GM23338 (cell line): ENCODE data around the gene PRKCQ. TPM values are rescaled to one million over a fixed set of nuclear protein-coding genes. Genes with fewer than 3 reads are reported as not detected.

Experiments
- ATAC-seq: fragments of 200-7000 bp; cut with Tn5 transposase; 3 replicates; pipeline ENCODE4 v1.9.1; 2020
- DNase-seq: peaks from one replicate; pipeline ENCODE4 v3.0.0-alpha.2; 2015; ENCODE audit warnings: low spot score
- H2AFZ ChIP-seq: fragments of 200-600 bp; sonication (generic); 2 replicates; pipeline ENCODE4 v1.8.0; 2016; ENCODE audit warnings: antibody characterized with exemption, mild to moderate bottlenecking, moderate library complexity
- H3F3A ChIP-seq: fragments of 200-600 bp; sonication (generic); replicated peaks from 2 replicates; pipeline ENCODE4 v1.8.0; 2017; ENCODE audit warnings: antibody characterized with exemption, mixed run types, low read depth
- H3K27ac ChIP-seq: fragments of 200-600 bp; sonication (generic); 2 replicates; pipeline ENCODE4 v1.6.1; 2016; ENCODE audit warnings: low read depth
- H3K27me3 ChIP-seq: fragments of 200-600 bp; sonication (generic); 2 replicates; pipeline ENCODE4 v1.8.0; 2016; ENCODE audit warnings: mild to moderate bottlenecking, mixed run types, moderate library complexity; ENCODE audit not compliant: insufficient read depth
- H3K36me3 ChIP-seq: fragments of 200-600 bp; sonication (generic); 2 replicates; pipeline ENCODE4 v1.8.0; 2016; ENCODE audit warnings: mild to moderate bottlenecking; ENCODE audit not compliant: insufficient read depth
- H3K4me1 ChIP-seq: fragments of 200-600 bp; sonication (generic); 2 replicates; pipeline ENCODE4 v1.8.0; 2016; ENCODE audit warnings: mild to moderate bottlenecking, moderate library complexity; ENCODE audit not compliant: insufficient read depth
- H3K4me2 ChIP-seq: fragments of 200-600 bp; sonication (generic); 2 replicates; pipeline ENCODE4 v1.7.1; 2017; ENCODE audit warnings: mixed run types
- H3K4me3 ChIP-seq: fragments of 200-600 bp; sonication (generic); 2 replicates; pipeline ENCODE4 v1.6.1; 2016; ENCODE audit warnings: mixed run types
- H3K79me2 ChIP-seq: fragments of 200-600 bp; sonication (generic); replicated peaks from 2 replicates; pipeline ENCODE4 v1.8.0; 2017; ENCODE audit warnings: mild to moderate bottlenecking; ENCODE audit not compliant: insufficient read depth
- H3K9me2 ChIP-seq: fragments of 200-600 bp; sonication (generic); 2 replicates; pipeline ENCODE4 v1.8.0; 2017; ENCODE audit not compliant: insufficient read depth
- H4K20me1 ChIP-seq: fragments of 200-600 bp; sonication (generic); replicated peaks from 2 replicates; pipeline ENCODE4 v1.8.0; 2017; ENCODE audit warnings: mild to moderate bottlenecking; ENCODE audit not compliant: insufficient read depth
- H3K27ac Mint-ChIP-seq: 2 replicates; pipeline ENCODE4 v1.8.0; 2020; ENCODE audit warnings: inconsistent platforms, mild to moderate bottlenecking, moderate library complexity, mixed read lengths
- H3K27me3 Mint-ChIP-seq: 3 replicates; pipeline ENCODE4 v1.8.0; 2022; ENCODE audit warnings: low read depth, mild to moderate bottlenecking, moderate library complexity, mixed read lengths, inconsistent platforms; ENCODE audit not compliant: insufficient read depth, poor library complexity
- H3K36me3 Mint-ChIP-seq: 3 replicates; pipeline ENCODE4 v1.8.0; 2021; ENCODE audit warnings: low read depth, mild to moderate bottlenecking, inconsistent platforms, moderate library complexity, mixed read lengths
- H3K4me1 Mint-ChIP-seq: 3 replicates; pipeline ENCODE4 v1.8.0; 2020; ENCODE audit warnings: mild to moderate bottlenecking, inconsistent platforms, mixed read lengths
- H3K4me3 Mint-ChIP-seq: 3 replicates; pipeline ENCODE4 v1.8.0; 2021; ENCODE audit warnings: moderate library complexity, mild to moderate bottlenecking, inconsistent platforms, mixed read lengths
- H3K9me3 Mint-ChIP-seq: 3 replicates; pipeline ENCODE4 v1.8.0; 2020; ENCODE audit warnings: moderate library complexity, mild to moderate bottlenecking, inconsistent platforms, mixed read lengths
- CREB1 ChIP-seq: fragments of 250-450 bp; sonication (Bioruptor Pico); IDR thresholded peaks from 2 replicates; pipeline ENCODE4 v1.5.0; 2020; ENCODE audit warnings: low read depth, mild to moderate bottlenecking, moderate library complexity
- CTCF ChIP-seq, 2 experiments: fragments of 200-600 bp in 1 of 2; sonication (generic) in 1 of 2; conservative IDR thresholded peaks; 2 replicates each; pipeline versions ENCODE4 v1.5.1 to v1.6.1; 2016 to 2017; ENCODE audit warnings: antibody characterized with exemption in 2 of 2, low read depth in 2 of 2, mild to moderate bottlenecking in 2 of 2, moderate library complexity in 1 of 2
- ETS1 ChIP-seq: IDR thresholded peaks from 2 replicates; pipeline ENCODE4 v1.6.1; 2016; ENCODE audit warnings: antibody characterized with exemption
- EZH2 ChIP-seq: fragments of 200-600 bp; sonication (generic); IDR thresholded peaks from one replicate; pipeline ENCODE4 v1.8.0; 2017; ENCODE audit warnings: antibody characterized with exemption, mild to moderate bottlenecking, low read depth; ENCODE audit not compliant: unreplicated experiment
- EZH2phosphoT487 ChIP-seq: fragments of 200-600 bp; sonication (generic); IDR thresholded peaks from one replicate; pipeline ENCODE4 v1.8.1; 2018; ENCODE audit warnings: antibody characterized with exemption; ENCODE audit not compliant: unreplicated experiment
- JUNB ChIP-seq: IDR thresholded peaks from one replicate; pipeline ENCODE4 v1.6.1; 2016; ENCODE audit warnings: antibody characterized with exemption; ENCODE audit not compliant: unreplicated experiment
- NANOG ChIP-seq: IDR thresholded peaks from 2 replicates; pipeline ENCODE4 v1.6.1; 2016; ENCODE audit warnings: antibody characterized with exemption, borderline replicate concordance
- POLR2AphosphoS5 ChIP-seq: IDR thresholded peaks from 2 replicates; pipeline ENCODE4 v1.6.1; 2016; ENCODE audit warnings: antibody characterized with exemption, low read depth
- STAT1 ChIP-seq: IDR thresholded peaks from one replicate; pipeline ENCODE4 v1.6.1; 2016; ENCODE audit warnings: antibody characterized with exemption; ENCODE audit not compliant: unreplicated experiment
- ZNF114 ChIP-seq: fragments of 250-450 bp; sonication (Bioruptor Pico); IDR thresholded peaks from 2 replicates; pipeline ENCODE4 v1.5.0; 2020; ENCODE audit warnings: mild to moderate bottlenecking, moderate library complexity
- ZNF331 ChIP-seq: fragments of 250-450 bp; sonication (Bioruptor Pico); IDR thresholded peaks from 2 replicates; pipeline ENCODE4 v1.5.0; 2020; ENCODE audit warnings: low read depth, mild to moderate bottlenecking, moderate library complexity
- polyA plus RNA-seq: library from polyadenylated mRNA; unstranded; fragments of >200 nt; fragmentation: Nextera tagmentation; extraction: Ambion mirVana; gene quantifications from 2 replicates; pipeline ENCODE4 v1.2.1, GENCODE V29; 2016
- total RNA-seq: library from RNA; depleted of rRNA; stranded (reverse); fragments of >200 nt; shearing (Covaris generic); gene quantifications from 2 replicates; pipeline ENCODE4 v1.2.3, GENCODE V29; 2014
- TF ChIP-seq, protein P1 (sequence below): IDR thresholded peaks from one replicate; pipeline ENCODE4 v1.6.1; 2018; ENCODE audit warnings: antibody characterized with exemption; ENCODE audit not compliant: unreplicated experiment
- TF ChIP-seq, protein P2 (sequence below): fragments of 250-450 bp; sonication (Bioruptor Pico); IDR thresholded peaks from 2 replicates; pipeline ENCODE4 v1.5.0; 2020; ENCODE audit warnings: mild to moderate bottlenecking, moderate library complexity

PRKCQ gene
- total and polyA plus RNA-seq, 2 experiments from 2014 or later: 12.6 to 28.5 TPM

DNA sequence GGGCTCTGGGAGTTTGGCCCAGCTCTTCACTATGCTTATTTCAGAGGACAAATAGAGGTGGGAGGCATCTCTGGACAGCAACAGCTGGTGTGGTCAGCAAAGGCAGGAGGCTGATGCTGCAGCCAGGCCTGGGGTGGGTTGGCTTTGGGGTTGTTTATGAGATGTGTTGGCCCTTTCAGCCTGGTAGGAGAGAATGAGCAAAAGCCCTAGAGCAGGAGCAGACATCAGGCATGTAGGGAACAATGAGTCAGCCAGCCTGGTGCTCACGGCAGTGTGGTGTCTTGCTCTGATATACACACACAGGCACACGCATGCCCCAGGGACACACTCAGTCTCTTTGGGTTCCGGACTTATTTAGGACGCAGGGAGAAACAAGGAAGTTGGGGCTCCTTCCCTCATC lies 157.1 kb downstream of the PRKCQ start:
- H4K20me1 ChIP-seq: no peaks in the 10 kb centered on the region
- no peak overlapping the region for H3K27ac ChIP-seq
- H3K79me2 ChIP-seq: no peaks in the 10 kb centered on the region
- Mint-ChIP-seq H3K9me3 (no peaks in the 10 kb centered on the region; the same call in 2 of the 3 replicates), H3K4me3 (no peak overlapping the region), H3K4me1 (peaks cover 2% of the 10 kb centered on the region; the same call in 1 of the 3 replicates), H3K27ac (no peak overlapping the region), H3K36me3 (peaks cover 9% of the 10 kb centered on the region; the same call in 1 of the 3 replicates), H3K27me3 (no peaks in the 10 kb centered on the region)
- DNase-seq (no peak), ATAC-seq (no peak)
- H3K4me2 ChIP-seq: no peak overlapping the region
- H3K36me3 ChIP-seq: no peaks in the 10 kb centered on the region
- H3K27me3 ChIP-seq: no peaks in the 10 kb centered on the region
- H2AFZ ChIP-seq: no peak overlapping the region
- peaks cover 7% of the 10 kb centered on the region for H3K9me2 ChIP-seq
- no peak overlapping the region for H3K4me3 ChIP-seq
- TF ChIP-seq CTCF (conservative IDR thresholded peaks at IDR 0.05; ENCODE audit: low read depth in 2 of 2): no peak
- no peak for TF ChIP-seq STAT1
- TF ChIP-seq ETS1: no peak
- no peak for TF ChIP-seq CREB1
- no peak for TF ChIP-seq ZNF331 (CRISPR knock-in tag)
- TF ChIP-seq NANOG: no peak
- no peak for TF ChIP-seq JUNB
- no peak for TF ChIP-seq EZH2
- no peak for TF ChIP-seq ZNF114 (CRISPR knock-in tag)
- TF ChIP-seq, protein P1, sequence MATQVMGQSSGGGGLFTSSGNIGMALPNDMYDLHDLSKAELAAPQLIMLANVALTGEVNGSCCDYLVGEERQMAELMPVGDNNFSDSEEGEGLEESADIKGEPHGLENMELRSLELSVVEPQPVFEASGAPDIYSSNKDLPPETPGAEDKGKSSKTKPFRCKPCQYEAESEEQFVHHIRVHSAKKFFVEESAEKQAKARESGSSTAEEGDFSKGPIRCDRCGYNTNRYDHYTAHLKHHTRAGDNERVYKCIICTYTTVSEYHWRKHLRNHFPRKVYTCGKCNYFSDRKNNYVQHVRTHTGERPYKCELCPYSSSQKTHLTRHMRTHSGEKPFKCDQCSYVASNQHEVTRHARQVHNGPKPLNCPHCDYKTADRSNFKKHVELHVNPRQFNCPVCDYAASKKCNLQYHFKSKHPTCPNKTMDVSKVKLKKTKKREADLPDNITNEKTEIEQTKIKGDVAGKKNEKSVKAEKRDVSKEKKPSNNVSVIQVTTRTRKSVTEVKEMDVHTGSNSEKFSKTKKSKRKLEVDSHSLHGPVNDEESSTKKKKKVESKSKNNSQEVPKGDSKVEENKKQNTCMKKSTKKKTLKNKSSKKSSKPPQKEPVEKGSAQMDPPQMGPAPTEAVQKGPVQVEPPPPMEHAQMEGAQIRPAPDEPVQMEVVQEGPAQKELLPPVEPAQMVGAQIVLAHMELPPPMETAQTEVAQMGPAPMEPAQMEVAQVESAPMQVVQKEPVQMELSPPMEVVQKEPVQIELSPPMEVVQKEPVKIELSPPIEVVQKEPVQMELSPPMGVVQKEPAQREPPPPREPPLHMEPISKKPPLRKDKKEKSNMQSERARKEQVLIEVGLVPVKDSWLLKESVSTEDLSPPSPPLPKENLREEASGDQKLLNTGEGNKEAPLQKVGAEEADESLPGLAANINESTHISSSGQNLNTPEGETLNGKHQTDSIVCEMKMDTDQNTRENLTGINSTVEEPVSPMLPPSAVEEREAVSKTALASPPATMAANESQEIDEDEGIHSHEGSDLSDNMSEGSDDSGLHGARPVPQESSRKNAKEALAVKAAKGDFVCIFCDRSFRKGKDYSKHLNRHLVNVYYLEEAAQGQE: no peak
- TF ChIP-seq, protein P2, sequence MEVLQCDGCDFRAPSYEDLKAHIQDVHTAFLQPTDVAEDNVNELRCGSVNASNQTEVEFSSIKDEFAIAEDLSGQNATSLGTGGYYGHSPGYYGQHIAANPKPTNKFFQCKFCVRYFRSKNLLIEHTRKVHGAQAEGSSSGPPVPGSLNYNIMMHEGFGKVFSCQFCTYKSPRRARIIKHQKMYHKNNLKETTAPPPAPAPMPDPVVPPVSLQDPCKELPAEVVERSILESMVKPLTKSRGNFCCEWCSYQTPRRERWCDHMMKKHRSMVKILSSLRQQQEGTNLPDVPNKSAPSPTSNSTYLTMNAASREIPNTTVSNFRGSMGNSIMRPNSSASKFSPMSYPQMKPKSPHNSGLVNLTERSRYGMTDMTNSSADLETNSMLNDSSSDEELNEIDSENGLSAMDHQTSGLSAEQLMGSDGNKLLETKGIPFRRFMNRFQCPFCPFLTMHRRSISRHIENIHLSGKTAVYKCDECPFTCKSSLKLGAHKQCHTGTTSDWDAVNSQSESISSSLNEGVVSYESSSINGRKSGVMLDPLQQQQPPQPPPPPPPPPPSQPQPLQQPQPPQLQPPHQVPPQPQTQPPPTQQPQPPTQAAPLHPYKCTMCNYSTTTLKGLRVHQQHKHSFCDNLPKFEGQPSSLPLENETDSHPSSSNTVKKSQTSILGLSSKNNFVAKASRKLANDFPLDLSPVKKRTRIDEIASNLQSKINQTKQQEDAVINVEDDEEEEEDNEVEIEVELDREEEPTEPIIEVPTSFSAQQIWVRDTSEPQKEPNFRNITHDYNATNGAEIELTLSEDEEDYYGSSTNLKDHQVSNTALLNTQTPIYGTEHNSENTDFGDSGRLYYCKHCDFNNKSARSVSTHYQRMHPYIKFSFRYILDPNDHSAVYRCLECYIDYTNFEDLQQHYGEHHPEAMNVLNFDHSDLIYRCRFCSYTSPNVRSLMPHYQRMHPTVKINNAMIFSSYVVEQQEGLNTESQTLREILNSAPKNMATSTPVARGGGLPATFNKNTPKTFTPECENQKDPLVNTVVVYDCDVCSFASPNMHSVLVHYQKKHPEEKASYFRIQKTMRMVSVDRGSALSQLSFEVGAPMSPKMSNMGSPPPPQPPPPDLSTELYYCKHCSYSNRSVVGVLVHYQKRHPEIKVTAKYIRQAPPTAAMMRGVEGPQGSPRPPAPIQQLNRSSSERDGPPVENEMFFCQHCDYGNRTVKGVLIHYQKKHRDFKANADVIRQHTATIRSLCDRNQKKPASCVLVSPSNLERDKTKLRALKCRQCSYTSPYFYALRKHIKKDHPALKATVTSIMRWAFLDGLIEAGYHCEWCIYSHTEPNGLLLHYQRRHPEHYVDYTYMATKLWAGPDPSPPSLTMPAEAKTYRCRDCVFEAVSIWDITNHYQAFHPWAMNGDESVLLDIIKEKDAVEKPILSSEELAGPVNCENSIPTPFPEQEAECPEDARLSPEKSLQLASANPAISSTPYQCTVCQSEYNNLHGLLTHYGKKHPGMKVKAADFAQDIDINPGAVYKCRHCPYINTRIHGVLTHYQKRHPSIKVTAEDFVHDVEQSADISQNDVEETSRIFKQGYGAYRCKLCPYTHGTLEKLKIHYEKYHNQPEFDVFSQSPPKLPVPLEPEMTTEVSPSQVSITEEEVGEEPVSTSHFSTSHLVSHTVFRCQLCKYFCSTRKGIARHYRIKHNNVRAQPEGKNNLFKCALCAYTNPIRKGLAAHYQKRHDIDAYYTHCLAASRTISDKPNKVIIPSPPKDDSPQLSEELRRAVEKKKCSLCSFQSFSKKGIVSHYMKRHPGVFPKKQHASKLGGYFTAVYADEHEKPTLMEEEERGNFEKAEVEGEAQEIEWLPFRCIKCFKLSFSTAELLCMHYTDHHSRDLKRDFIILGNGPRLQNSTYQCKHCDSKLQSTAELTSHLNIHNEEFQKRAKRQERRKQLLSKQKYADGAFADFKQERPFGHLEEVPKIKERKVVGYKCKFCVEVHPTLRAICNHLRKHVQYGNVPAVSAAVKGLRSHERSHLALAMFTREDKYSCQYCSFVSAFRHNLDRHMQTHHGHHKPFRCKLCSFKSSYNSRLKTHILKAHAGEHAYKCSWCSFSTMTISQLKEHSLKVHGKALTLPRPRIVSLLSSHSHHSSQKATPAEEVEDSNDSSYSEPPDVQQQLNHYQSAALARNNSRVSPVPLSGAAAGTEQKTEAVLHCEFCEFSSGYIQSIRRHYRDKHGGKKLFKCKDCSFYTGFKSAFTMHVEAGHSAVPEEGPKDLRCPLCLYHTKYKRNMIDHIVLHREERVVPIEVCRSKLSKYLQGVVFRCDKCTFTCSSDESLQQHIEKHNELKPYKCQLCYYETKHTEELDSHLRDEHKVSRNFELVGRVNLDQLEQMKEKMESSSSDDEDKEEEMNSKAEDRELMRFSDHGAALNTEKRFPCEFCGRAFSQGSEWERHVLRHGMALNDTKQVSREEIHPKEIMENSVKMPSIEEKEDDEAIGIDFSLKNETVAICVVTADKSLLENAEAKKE (CRISPR knock-in tag): no peak
- TF ChIP-seq EZH2phosphoT487: no peak
- TF ChIP-seq POLR2AphosphoS5: no peak
- H3F3A ChIP-seq: no peaks in the 10 kb centered on the region
- H3K4me1 ChIP-seq: no peaks in the 10 kb centered on the region
